ENCODE measurements around the gene KRIT1.

GRCh38 chr7:92226981-92227380, 18.7 kb downstream of the KRIT1 start:
- no peak for TF ChIP-seq EZH2 (IDR thresholded peaks at IDR 0.05; ENCODE audit: insufficient read depth, poor library complexity, severe bottlenecking)
- TF ChIP-seq EZH2phosphoT487 (IDR thresholded peaks at IDR 0.05; ENCODE audit: insufficient read depth, low read depth) = no peak
